NB4 (cell line): ENCODE measurements around the gene DDX46.

ENCODE experiments used
- MYC ChIP-seq: IDR thresholded peaks from 2 replicates; pipeline ENCODE4 v1.6.1; 2011; ENCODE audit warnings: low read depth, low read length
- TF ChIP-seq, protein P1 (sequence below): IDR thresholded peaks from one replicate; pipeline ENCODE4 v1.5.1; 2012; ENCODE audit warnings: low read depth, low read length

DNA sequence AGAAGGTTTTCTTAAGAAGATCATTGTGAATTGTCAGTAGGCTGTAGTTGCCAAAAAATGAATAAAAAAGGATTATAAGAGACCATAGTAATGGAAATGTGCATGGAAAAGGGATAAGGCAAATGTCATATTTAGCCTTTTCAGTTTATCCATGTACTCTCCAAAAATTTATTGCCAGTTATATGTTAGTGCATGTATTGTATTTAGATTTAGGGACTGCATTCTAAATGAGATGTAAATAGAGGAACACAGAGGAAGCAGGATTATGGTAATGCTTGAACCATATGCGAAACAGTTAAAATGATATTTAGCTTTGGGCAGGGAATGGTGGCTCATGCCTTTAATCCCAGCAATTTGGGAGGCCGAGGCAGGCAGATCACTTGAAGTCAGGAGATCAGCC lies 33.0 kb downstream of the DDX46 start:
- TF ChIP-seq, protein P1, sequence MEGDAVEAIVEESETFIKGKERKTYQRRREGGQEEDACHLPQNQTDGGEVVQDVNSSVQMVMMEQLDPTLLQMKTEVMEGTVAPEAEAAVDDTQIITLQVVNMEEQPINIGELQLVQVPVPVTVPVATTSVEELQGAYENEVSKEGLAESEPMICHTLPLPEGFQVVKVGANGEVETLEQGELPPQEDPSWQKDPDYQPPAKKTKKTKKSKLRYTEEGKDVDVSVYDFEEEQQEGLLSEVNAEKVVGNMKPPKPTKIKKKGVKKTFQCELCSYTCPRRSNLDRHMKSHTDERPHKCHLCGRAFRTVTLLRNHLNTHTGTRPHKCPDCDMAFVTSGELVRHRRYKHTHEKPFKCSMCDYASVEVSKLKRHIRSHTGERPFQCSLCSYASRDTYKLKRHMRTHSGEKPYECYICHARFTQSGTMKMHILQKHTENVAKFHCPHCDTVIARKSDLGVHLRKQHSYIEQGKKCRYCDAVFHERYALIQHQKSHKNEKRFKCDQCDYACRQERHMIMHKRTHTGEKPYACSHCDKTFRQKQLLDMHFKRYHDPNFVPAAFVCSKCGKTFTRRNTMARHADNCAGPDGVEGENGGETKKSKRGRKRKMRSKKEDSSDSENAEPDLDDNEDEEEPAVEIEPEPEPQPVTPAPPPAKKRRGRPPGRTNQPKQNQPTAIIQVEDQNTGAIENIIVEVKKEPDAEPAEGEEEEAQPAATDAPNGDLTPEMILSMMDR: no peak
- no peak for TF ChIP-seq MYC
